Progenitor cell of endocrine pancreas (in vitro differentiated cells): Measurements from ENCODE around the gene PDS5B. TPM values are rescaled to one million over a fixed set of nuclear protein-coding genes. Genes with fewer than 3 reads are reported as not detected.
A peak's percentile ranks its signal among the peaks of the same experiment; 100 is the strongest.

Experiments
- DNase-seq: peaks from one replicate; pipeline ENCODE4 v3.0.0; 2021; ENCODE audit warnings: low spot score; ENCODE audit not compliant: unreplicated experiment
- H3K27ac Mint-ChIP-seq: 2 replicates; pipeline ENCODE4 v1.8.0; 2021; ENCODE audit warnings: mild to moderate bottlenecking, moderate library complexity, mixed read lengths
- H3K27me3 Mint-ChIP-seq: 2 replicates; pipeline ENCODE4 v1.8.0; 2021; ENCODE audit warnings: mixed read lengths
- H3K36me3 Mint-ChIP-seq: 2 replicates; pipeline ENCODE4 v1.8.0; 2022; ENCODE audit warnings: mixed read lengths; ENCODE audit not compliant: insufficient read depth
- H3K4me1 Mint-ChIP-seq: 2 replicates; pipeline ENCODE4 v1.8.0; 2021; ENCODE audit warnings: low read depth, mixed read lengths
- H3K4me3 Mint-ChIP-seq: 2 replicates; pipeline ENCODE4 v1.8.0; 2021; ENCODE audit warnings: low read depth, mild to moderate bottlenecking, moderate library complexity, mixed read lengths
- H3K9me3 Mint-ChIP-seq: 2 replicates; pipeline ENCODE4 v1.8.0; 2021; ENCODE audit warnings: low read depth, mixed read lengths
- CTCF ChIP-seq: fragments of 200-600 bp; sonication (generic); IDR thresholded peaks from one replicate; pipeline ENCODE4 v1.5.0; 2021; ENCODE audit warnings: antibody characterized with exemption, mild to moderate bottlenecking; ENCODE audit not compliant: unreplicated experiment
- total RNA-seq: library from RNA; stranded (reverse); gene quantifications from 2 replicates; pipeline ENCODE4 v1.2.1, GENCODE V29; 2021

Gene PDS5B
- total RNA-seq, 1 donor from 2014 or later = 64.4 TPM

GRCh38 chr13:32632343-32632909 lies 46.2 kb downstream of the PDS5B start:
- Mint-ChIP-seq H3K4me3 (no peak overlapping the region), H3K36me3 (peaks cover 1% of the 10 kb centered on the region), H3K4me1 (no peaks in the 10 kb centered on the region), H3K9me3 (peaks cover 3% of the 10 kb centered on the region), H3K27ac (no peak overlapping the region), H3K27me3 (no peaks in the 10 kb centered on the region)
- no peak for DNase-seq
- no peak for TF ChIP-seq CTCF

GRCh38 chr13:32636711-32637110 lies 50.5 kb downstream of the PDS5B start:
- no peaks in the 10 kb centered on the region for H3K36me3 Mint-ChIP-seq
- H3K27me3 Mint-ChIP-seq = no peaks in the 10 kb centered on the region
- no peak overlapping the region for H3K4me3 Mint-ChIP-seq
- no peak for DNase-seq
- H3K9me3 Mint-ChIP-seq = no peaks in the 10 kb centered on the region
- H3K4me1 Mint-ChIP-seq = no peaks in the 10 kb centered on the region
- no peak overlapping the region for H3K27ac Mint-ChIP-seq
- TF ChIP-seq CTCF = no peak

- Mint-ChIP-seq H3K9me3 (no peaks in the 10 kb centered on the region), H3K4me3 (no peak overlapping the region), H3K36me3 (no peaks in the 10 kb centered on the region), H3K27me3 (no peaks in the 10 kb centered on the region), H3K4me1 (peaks cover 9% of the 10 kb centered on the region), H3K27ac (no peak overlapping the region)
- no peak for TF ChIP-seq CTCF
- DNase-seq = no peak
These were observed 52.5 kb downstream of the PDS5B start for GRCh38 chr13:32638739-32639138.

GRCh38 chr13:32639502-32640105 lies 53.4 kb downstream of the PDS5B start:
- Mint-ChIP-seq H3K27ac (no peak overlapping the region), H3K4me1 (peaks cover 9% of the 10 kb centered on the region), H3K36me3 (no peaks in the 10 kb centered on the region), H3K27me3 (no peaks in the 10 kb centered on the region), H3K4me3 (no peak overlapping the region), H3K9me3 (no peaks in the 10 kb centered on the region)
- no peak for DNase-seq
- peak; percentile 79 for TF ChIP-seq CTCF

- TF ChIP-seq CTCF = no peak
- Mint-ChIP-seq H3K9me3 (no peaks in the 10 kb centered on the region), H3K4me3 (no peak overlapping the region), H3K36me3 (no peaks in the 10 kb centered on the region), H3K27ac (no peak overlapping the region), H3K27me3 (no peaks in the 10 kb centered on the region), H3K4me1 (peaks cover 12% of the 10 kb centered on the region)
- no peak for DNase-seq
These were observed 56.1 kb downstream of the PDS5B start for GRCh38 chr13:32642316-32642715.
